HG03442 (cell line): ENCODE results near the gene SCYL3.
"Not testable (repeated sequence)": the region's sequence is repeated elsewhere in the genome, so short reads cannot be mapped to it uniquely, and the experiment has no call there.

Experiments used
- ATAC-seq: cut with Tn5 transposase; IDR thresholded peaks from one replicate; pipeline ENCODE4 v1.9.1; 2021; ENCODE audit warnings: mild to moderate bottlenecking, moderate library complexity; ENCODE audit not compliant: unreplicated experiment

SCYL3 gene

GRCh38 chr1:169873582-169874199, 20.0 kb downstream of the SCYL3 start:
- ATAC-seq, result no peak

GRCh38 chr1:169872906-169873305, 20.8 kb downstream of the SCYL3 start:
- ATAC-seq, result no peak

GRCh38 chr1:169871988-169872387, 21.7 kb downstream of the SCYL3 start:
- ATAC-seq, result not testable (repeated sequence)

GRCh38 chr1:169869426-169869825, 24.3 kb downstream of the SCYL3 start:
- ATAC-seq, result no peak

GRCh38 chr1:169868978-169869377, 24.7 kb downstream of the SCYL3 start:
- ATAC-seq, result no peak

- no peak for ATAC-seq
Measured at GRCh38 chr1:169867012-169867675, 26.6 kb downstream of the SCYL3 start.

GRCh38 chr1:169866577-169866976, 27.1 kb downstream of the SCYL3 start:
- ATAC-seq, result no peak

GRCh38 chr1:169864531-169864930, 29.2 kb downstream of the SCYL3 start:
- not testable (repeated sequence) for ATAC-seq

- no peak for ATAC-seq
Measured at GRCh38 chr1:169860750-169861149, 32.9 kb downstream of the SCYL3 start.

GRCh38 chr1:169860187-169860586, 33.5 kb downstream of the SCYL3 start:
- peak; percentile 48 for ATAC-seq

GRCh38 chr1:169859001-169859400, 34.7 kb downstream of the SCYL3 start:
- ATAC-seq, result no peak

- no peak for ATAC-seq
Measured at GRCh38 chr1:169858467-169858866, 35.2 kb downstream of the SCYL3 start.

GRCh38 chr1:169853341-169853740, 40.4 kb downstream of the SCYL3 start:
- no peak for ATAC-seq

- ATAC-seq, result no peak
Measured at GRCh38 chr1:169849346-169850022, 44.2 kb downstream of the SCYL3 start.

GRCh38 chr1:169848456-169848855, 45.2 kb downstream of the SCYL3 start:
- no peak for ATAC-seq

GRCh38 chr1:169844941-169845608, 48.6 kb downstream of the SCYL3 start:
- no peak for ATAC-seq

GRCh38 chr1:169838942-169839341, 54.8 kb downstream of the SCYL3 start:
- no peak for ATAC-seq

- no peak for ATAC-seq
Measured at GRCh38 chr1:169836198-169836597, 57.5 kb downstream of the SCYL3 start.

- no peak for ATAC-seq
Measured at GRCh38 chr1:169835647-169836046, 58.0 kb downstream of the SCYL3 start.

GRCh38 chr1:169834869-169835268, 58.8 kb downstream of the SCYL3 start:
- ATAC-seq, result no peak

GRCh38 chr1:169833179-169833901, 60.4 kb downstream of the SCYL3 start:
- no peak for ATAC-seq
